Left renal cortex interstitium (tissue), 4 donors: ENCODE results near the gene ADAD1. TPM values are rescaled to one million over a fixed set of nuclear protein-coding genes. Genes with fewer than 3 reads are reported as not detected.

ENCODE experiments used
- DNase-seq, 4 donors: peaks; one replicate each; pipeline ENCODE4 v3.0.0-alpha.2; 2013; ENCODE audit warnings: low read depth in 4 of 4, low spot score in 2 of 4, missing footprints in 1 of 4
- polyA plus RNA-seq, 4 donors: library from polyadenylated mRNA; unstranded; fragments of 120-200 nt; gene quantifications; one replicate each; pipeline ENCODE4 v1.2.1, GENCODE V29; 2013; ENCODE audit not compliant: insufficient read length in 4 of 4

Gene ADAD1
- polyA plus RNA-seq, 4 donors = not detected

DNA sequence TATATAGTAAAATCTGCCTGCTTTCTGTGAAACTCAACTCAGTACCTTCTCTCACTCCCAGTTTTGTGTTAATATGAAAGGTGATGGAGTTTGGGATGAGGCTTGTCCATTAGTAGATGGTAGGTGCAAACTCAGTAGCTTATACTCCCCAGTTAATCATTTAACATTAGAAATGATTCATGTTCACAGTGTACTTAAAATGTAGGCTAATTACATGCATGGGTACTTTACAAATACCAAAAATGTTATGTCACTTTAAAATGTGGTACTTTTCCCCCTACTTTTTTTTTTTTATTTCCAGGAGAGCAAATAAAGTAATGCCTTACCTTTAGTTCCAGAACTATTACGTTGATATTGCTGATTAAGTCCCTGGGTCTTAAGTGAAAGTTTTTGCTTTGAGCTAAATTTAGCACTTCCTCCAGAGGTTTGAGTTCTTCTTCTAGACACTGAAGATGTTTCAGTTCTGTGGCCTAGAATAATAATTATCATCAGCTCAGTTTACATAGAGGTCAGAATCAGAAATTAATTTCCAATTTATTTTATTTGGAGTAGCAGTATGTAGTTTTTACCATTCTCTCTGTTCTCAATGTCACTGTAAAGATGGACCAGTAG, 74.7 kb downstream of the ADAD1 start:
- no peak for DNase-seq

DNA sequence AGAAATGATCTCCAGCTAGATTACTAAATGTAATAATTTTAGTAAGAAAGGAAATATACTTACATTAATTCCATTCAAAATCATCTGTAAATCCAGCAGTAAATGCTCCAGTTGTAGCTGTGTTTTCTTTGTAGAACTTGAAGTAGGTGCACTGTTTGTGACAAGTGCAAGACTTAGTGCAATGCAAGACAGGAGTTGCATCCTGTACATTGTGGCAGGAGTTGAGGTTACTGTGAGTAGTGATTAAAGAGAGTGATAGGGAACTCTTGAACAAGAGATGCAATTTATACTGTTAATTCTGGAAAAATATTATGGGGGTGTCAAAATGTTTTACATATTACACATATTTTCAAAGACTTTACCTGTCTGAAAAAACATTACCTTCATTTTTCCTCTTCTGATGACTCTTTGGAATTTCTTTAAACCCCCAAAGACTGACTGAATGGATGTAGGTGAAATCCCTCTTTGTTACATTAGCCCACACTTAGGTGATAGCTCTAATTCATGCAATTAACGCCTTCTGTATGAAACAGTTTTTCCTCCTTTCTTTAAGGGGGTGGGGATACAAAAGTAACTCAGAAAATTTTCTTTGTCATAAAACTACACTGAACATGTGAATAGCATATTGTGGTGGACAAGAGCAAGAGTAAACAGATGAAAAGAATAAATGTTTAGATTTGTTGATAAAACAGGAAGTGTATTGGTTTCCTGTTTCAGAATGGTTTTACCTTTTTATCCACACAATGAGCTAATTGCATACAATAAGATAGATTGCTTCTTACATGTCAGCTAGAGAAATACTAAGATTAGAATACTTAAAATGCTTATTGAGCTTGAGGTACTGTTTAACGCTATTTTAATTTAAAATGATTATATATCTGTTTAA, 77.7 kb downstream of the ADAD1 start, which contains the start of gene IL2:
TSS of gene IL2 (minus strand) at position 495 of the 886 bp plus-strand sequence. CDS start at position 210, 285 bp downstream.
- no peak for DNase-seq

DNA sequence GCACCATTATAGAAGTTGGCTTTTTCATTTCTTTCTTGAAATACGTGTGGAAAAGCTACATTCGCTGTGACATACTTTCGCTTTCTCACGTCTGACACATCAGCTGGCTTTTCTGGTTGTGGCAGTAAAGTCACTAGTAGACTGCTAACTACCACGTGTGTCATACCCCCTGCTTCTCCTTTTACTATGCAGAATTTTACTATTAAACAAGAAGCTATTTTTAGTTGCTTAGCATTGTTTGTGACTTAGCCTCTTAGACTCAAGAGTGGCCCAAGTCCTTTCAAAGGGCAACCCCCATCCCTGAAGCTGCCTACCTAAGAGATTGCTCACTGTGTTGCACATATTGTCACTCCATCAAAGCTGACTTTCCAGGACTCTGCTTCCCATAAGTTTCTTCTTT, 79.8 kb downstream of the ADAD1 start:
- no peak for DNase-seq

DNA sequence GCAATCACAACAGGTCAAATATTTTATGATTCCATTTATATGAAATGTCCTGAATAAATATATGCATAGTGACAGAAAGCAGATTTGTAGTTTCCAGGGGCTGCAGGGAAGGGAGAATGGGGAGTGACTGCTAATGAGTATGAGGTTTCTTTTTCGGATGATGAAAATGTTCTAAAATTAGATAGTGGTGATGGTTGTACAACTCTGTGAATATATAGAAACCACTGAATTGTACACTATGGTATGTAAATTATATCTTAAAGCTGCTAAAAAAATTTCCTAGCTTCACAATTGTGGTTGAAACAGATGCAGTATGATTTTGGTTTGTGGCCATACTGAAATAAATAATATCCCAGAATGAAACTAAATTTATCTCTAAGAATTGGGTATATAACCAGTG, 90.6 kb downstream of the ADAD1 start:
- DNase-seq = no peak

DNA sequence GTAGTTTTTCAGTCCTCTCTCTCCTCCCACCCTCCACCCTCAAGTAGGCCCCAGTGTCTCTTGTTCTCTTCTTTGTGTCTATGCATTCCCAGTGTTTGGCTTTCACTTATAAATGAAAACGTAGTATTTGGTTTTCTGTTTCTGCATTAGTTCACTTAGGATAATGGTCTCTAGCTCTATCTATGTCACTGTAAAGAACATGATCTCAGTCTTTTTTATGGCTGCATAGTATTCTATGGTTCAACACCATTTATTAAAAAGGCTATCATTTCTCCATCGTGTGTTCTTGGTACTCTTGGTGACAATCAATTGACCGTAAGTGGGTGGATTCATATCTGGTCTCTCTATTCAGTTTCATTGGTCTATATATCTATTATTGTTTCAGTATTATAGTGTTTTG, 96.4 kb downstream of the ADAD1 start:
- DNase-seq = no peak

DNA sequence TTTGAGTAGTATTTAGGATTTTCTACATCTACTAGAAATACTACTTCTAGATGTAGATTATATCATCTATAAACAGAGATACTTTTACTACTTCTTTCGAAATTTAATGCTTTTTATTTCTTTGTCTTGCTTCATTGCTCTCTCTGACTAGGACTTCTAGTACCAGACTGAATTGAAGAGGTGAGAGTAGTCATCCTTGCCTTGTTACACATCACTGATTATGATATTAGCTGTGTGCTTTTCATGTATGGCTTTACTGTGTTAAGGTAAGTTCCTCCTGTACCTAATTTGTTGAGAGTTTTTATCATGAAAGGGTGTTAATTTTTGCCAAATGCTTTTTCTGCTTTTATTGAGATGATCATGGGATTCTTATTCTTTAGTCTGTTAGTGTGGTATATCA, 97.3 kb downstream of the ADAD1 start:
- no peak for DNase-seq

DNA sequence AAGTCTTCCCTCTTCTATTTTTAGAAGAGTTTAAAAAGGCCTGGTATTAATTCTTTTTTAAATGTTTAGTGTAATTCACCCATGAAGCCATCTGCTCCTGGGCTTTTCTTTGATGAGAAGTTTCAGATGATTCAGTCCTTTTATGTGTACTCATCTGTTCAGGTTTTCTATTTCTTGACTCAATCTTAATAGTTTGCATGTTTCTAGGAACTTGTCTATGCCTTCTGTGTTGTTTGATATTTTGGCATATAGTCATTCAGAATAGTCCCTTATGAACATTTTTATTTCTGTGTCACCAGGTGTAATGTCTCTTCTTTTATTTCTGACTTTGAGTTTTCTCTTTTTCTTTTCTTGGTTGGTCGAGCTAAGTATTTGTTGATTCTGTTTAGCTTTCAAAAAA, 97.9 kb downstream of the ADAD1 start:
- DNase-seq = no peak

Other genes starting within 250 kb of the ADAD1 start
- 10 to 100 TPM; 65.4 to 97.0 (median 78.7) TPM for gene BLTP1, start 226.7 kb upstream of the ADAD1 start, polyA plus RNA-seq
- not detected for gene IL2, start 77.7 kb downstream of the ADAD1 start, polyA plus RNA-seq
- not detected for gene IL21, start 242.1 kb downstream of the ADAD1 start, polyA plus RNA-seq